Mesenchymal stem cell (in vitro differentiated cells and primary cell): ENCODE results near the gene FSTL4. TPM values are rescaled to one million over a fixed set of nuclear protein-coding genes. Genes with fewer than 3 reads are reported as not detected.

ENCODE experiments used
- DNase-seq: peaks from one replicate; pipeline ENCODE4 v3.0.0-alpha.2; 2013
- H2AFZ ChIP-seq: one replicate; pipeline ENCODE4 v1.6.1; 2013; ENCODE audit warnings: low read depth, mild to moderate bottlenecking, control low read depth, inconsistent platforms, low read length, moderate library complexity
- H2AK5ac ChIP-seq: 2 replicates; pipeline ENCODE4 v1.6.1; 2013; ENCODE audit warnings: low read length, moderate library complexity, mild to moderate bottlenecking, inconsistent platforms; ENCODE audit not compliant: severe bottlenecking
- H2BK120ac ChIP-seq: one replicate; pipeline ENCODE4 v1.6.1; 2013; ENCODE audit warnings: low read depth, mild to moderate bottlenecking, inconsistent platforms, low read length, moderate library complexity
- H2BK12ac ChIP-seq, 2 experiments: one replicate each; pipeline ENCODE4 v1.6.1; 2013; ENCODE audit warnings: inconsistent platforms in 2 of 2, low read length in 2 of 2, mild to moderate bottlenecking in 2 of 2, moderate library complexity in 2 of 2, control low read depth in 1 of 2
- H2BK15ac ChIP-seq: one replicate; pipeline ENCODE4 v1.6.1; 2013; ENCODE audit warnings: mild to moderate bottlenecking, low read depth, inconsistent platforms; ENCODE audit not compliant: poor library complexity, severe bottlenecking
- H2BK5ac ChIP-seq: 2 replicates; pipeline ENCODE4 v1.6.1; 2013; ENCODE audit warnings: low read depth, mild to moderate bottlenecking, low read length, control low read depth, inconsistent platforms; ENCODE audit not compliant: poor library complexity, severe bottlenecking
- H3K14ac ChIP-seq, 2 experiments: one replicate each; pipeline ENCODE4 v1.6.1; 2013; ENCODE audit warnings: inconsistent platforms in 2 of 2, low read length in 2 of 2, control low read depth in 1 of 2, mild to moderate bottlenecking in 1 of 2, moderate library complexity in 1 of 2
- H3K18ac ChIP-seq, 2 experiments: one replicate each; pipeline ENCODE4 v1.6.1; 2013; ENCODE audit warnings: inconsistent platforms in 2 of 2, low read length in 2 of 2, control low read depth in 1 of 2, low read depth in 1 of 2, mild to moderate bottlenecking in 1 of 2
- H3K23ac ChIP-seq, 2 experiments: one replicate each; pipeline ENCODE4 v1.6.1; 2013; ENCODE audit warnings: inconsistent platforms in 2 of 2, low read length in 2 of 2, mild to moderate bottlenecking in 2 of 2, moderate library complexity in 2 of 2, control low read depth in 1 of 2
- H3K27ac ChIP-seq: 2 replicates; pipeline ENCODE4 v1.5.1; 2013; ENCODE audit warnings: mild to moderate bottlenecking, moderate library complexity, low read length, control low read depth, inconsistent platforms; ENCODE audit not compliant: poor library complexity, severe bottlenecking
- H3K27me3 ChIP-seq, 2 experiments: 2 replicates each; pipeline versions ENCODE4 v1.6.1 to v1.7.0; 2013; ENCODE audit warnings: low read length in 2 of 2, mild to moderate bottlenecking in 2 of 2, moderate library complexity in 2 of 2, control low read depth in 1 of 2, inconsistent platforms in 1 of 2; ENCODE audit not compliant: control insufficient read depth in 1 of 2, insufficient read depth in 1 of 2
- H3K36me3 ChIP-seq, 2 experiments: 2 replicates each; pipeline versions ENCODE4 v1.6.1 to v1.7.0; 2013; ENCODE audit warnings: low read length in 2 of 2, control low read depth in 1 of 2, inconsistent platforms in 1 of 2, low read depth in 1 of 2, mild to moderate bottlenecking in 1 of 2; ENCODE audit not compliant: insufficient read depth in 2 of 2, control insufficient read depth in 1 of 2
- H3K4ac ChIP-seq, 2 experiments: one replicate each; pipeline ENCODE4 v1.6.1; 2013; ENCODE audit warnings: inconsistent platforms in 2 of 2, low read length in 2 of 2, mild to moderate bottlenecking in 2 of 2, moderate library complexity in 2 of 2, control low read depth in 1 of 2, low read depth in 1 of 2
- H3K4me1 ChIP-seq: 2 replicates; pipeline ENCODE4 v1.6.1; 2013; ENCODE audit warnings: low read depth, low read length, control low read depth; ENCODE audit not compliant: control insufficient read depth, insufficient read depth
- H3K4me2 ChIP-seq: 2 replicates; pipeline ENCODE4 v1.6.1; 2013; ENCODE audit warnings: low read length, mild to moderate bottlenecking, inconsistent platforms; ENCODE audit not compliant: poor library complexity, severe bottlenecking
- H3K4me3 ChIP-seq, 2 experiments: 2 replicates each; pipeline versions ENCODE4 v1.5.1 to v1.7.0; 2013; ENCODE audit warnings: low read length in 2 of 2, mild to moderate bottlenecking in 2 of 2, control low read depth in 1 of 2, low read depth in 1 of 2; ENCODE audit not compliant: insufficient read depth in 1 of 2
- H3K79me1 ChIP-seq: replicated peaks from 2 replicates; pipeline ENCODE4 v1.6.1; 2013; ENCODE audit warnings: mild to moderate bottlenecking, control low read depth, low read length, inconsistent platforms; ENCODE audit not compliant: poor library complexity, severe bottlenecking
- H3K9ac ChIP-seq: 2 replicates; pipeline ENCODE4 v1.7.0; 2013; ENCODE audit warnings: mild to moderate bottlenecking, low read length, moderate library complexity
- H3K9me3 ChIP-seq: 2 replicates; pipeline ENCODE4 v1.7.0; 2013; ENCODE audit warnings: mild to moderate bottlenecking, low read length; ENCODE audit not compliant: control insufficient read depth
- H4K8ac ChIP-seq: one replicate; pipeline ENCODE4 v1.6.1; 2013; ENCODE audit warnings: inconsistent platforms, mild to moderate bottlenecking, low read length, moderate library complexity
- H4K91ac ChIP-seq: one replicate; pipeline ENCODE4 v1.6.1; 2013; ENCODE audit warnings: mild to moderate bottlenecking, low read length, inconsistent platforms
- WGBS: methylation state at CpG from one replicate; pipeline ENCODE4 v1.1.7; 2013; ENCODE audit warnings: mixed read lengths; 5-methylcytosine and 5-hydroxymethylcytosine counted together
- polyA plus RNA-seq, 2 experiments: library from polyadenylated mRNA; stranded (reverse); fragments of 200-250 nt; gene quantifications; one replicate each; pipeline ENCODE4 v1.2.3, GENCODE V29; 2013

Gene FSTL4
- 0.07 TPM for polyA plus RNA-seq (2013, experiment 1 of 2)
- 0.01 TPM for polyA plus RNA-seq (2013, experiment 2 of 2)

DNA sequence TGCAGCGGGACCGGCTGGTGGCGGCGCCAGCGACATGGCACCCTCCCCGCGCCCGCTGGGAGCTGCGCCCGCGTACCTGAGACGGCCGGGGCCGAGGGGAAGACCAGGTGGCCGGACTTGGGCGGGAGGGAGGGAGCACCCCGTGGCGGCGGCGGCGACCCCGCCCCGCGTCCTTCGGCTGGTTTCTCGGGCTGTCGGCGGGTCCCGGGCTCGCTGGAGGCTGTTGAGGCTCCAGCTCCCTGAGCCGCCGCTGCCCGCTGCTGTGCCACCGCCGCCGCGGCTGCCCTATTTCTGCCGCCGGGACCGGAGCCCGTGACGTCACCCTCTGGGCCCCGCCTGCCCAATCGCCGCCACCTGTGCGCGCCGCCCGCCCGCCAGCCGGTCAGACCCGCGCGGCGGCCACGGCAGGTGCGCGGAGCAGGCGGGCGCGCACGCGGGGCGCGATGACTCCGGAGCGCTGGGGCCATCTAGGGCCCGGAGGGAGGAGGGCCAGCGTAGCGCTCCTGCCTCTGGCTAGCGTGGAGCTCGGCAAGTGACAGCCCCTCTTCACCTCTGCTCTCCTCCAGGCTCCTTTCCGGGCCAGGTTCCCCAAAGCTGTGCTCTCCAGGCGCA, at the start of gene FSTL4:
FSTL4 (minus strand) TSS at position 293 of the 612 bp plus-strand sequence.
- Histone ChIP-seq H4K91ac (no peak within 1 kb of the TSS), H3K36me3 (no peaks in the 10 kb centered on the region), H3K9ac (no peak within 1 kb of the TSS), H3K4me3 (peak within 1 kb of the TSS; percentile 30 to 36), H2AFZ (no peak within 1 kb of the TSS), H2AK5ac (no peak within 1 kb of the TSS), H3K79me1 (no peaks in the 10 kb centered on the region), H2BK120ac (no peak within 1 kb of the TSS), H3K4me2 (peak within 1 kb of the TSS; percentile 66), H3K18ac (no peak within 1 kb of the TSS), H3K4ac (no peak within 1 kb of the TSS), H2BK15ac (no peak within 1 kb of the TSS), H3K9me3 (peaks cover 3% of the 10 kb centered on the region), H3K4me1 (peaks cover 18% of the 10 kb centered on the region), H2BK5ac (no peak within 1 kb of the TSS), H3K23ac (no peak within 1 kb of the TSS), H2BK12ac (no peak within 1 kb of the TSS), H3K14ac (no peak within 1 kb of the TSS), H3K27ac (no peak within 1 kb of the TSS), H4K8ac (no peak within 1 kb of the TSS), H3K27me3 (peaks cover 57 to 95% of the 10 kb centered on the region in 2 experiments)
- no peak for DNase-seq
- under 1% methylated on average over 59 of the region's 74 CpGs for WGBS

- H3K4me2 ChIP-seq = no peak overlapping the region
- H2AFZ ChIP-seq = no peak overlapping the region
- H3K14ac ChIP-seq = no peak overlapping the region
- no peaks in the 10 kb centered on the region for H3K4me1 ChIP-seq
- no peak overlapping the region for H3K18ac ChIP-seq
- H3K27me3 ChIP-seq = peaks cover 14 to 28% of the 10 kb centered on the region in 2 experiments
- no peaks in the 10 kb centered on the region for H3K79me1 ChIP-seq
- no peak overlapping the region for H4K8ac ChIP-seq
- no peak overlapping the region for H2AK5ac ChIP-seq
- 97% methylated on average over 2 of the region's 2 CpGs for WGBS
- H2BK12ac ChIP-seq = no peak overlapping the region
- no peak overlapping the region for H2BK120ac ChIP-seq
- no peak overlapping the region for H3K27ac ChIP-seq
- H3K4me3 ChIP-seq = no peak overlapping the region
- no peak overlapping the region for H4K91ac ChIP-seq
- DNase-seq = no peak
- no peaks in the 10 kb centered on the region for H3K9me3 ChIP-seq
- no peak overlapping the region for H3K4ac ChIP-seq
- H3K36me3 ChIP-seq = no peaks in the 10 kb centered on the region
- H2BK15ac ChIP-seq = no peak overlapping the region
- no peak overlapping the region for H3K9ac ChIP-seq
- no peak overlapping the region for H3K23ac ChIP-seq
- no peak overlapping the region for H2BK5ac ChIP-seq
Observed at GRCh38 chr5:133661389-133661788, 49.0 kb upstream of the FSTL4 start.

DNA sequence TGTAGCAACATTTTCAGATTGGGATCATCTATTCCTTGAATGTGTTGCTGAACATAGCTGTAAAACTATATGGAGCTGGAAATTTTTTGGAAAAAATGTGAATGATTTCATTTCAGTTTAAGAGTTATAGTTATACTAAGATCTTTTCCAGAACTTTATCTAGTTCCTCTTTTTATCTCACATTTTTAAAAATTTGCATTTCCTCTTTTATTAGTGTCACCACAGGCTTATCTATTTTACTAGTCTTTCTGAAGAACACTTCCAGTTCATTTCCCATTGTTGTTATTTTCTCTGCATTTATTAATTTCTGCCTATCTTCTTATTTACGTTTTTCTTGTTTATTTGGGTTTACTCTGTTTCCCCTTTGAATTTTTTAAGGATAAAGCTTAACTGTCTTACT, 46.0 kb upstream of the FSTL4 start:
- Histone ChIP-seq H2AK5ac (no peak overlapping the region), H2BK5ac (no peak overlapping the region)

DNA sequence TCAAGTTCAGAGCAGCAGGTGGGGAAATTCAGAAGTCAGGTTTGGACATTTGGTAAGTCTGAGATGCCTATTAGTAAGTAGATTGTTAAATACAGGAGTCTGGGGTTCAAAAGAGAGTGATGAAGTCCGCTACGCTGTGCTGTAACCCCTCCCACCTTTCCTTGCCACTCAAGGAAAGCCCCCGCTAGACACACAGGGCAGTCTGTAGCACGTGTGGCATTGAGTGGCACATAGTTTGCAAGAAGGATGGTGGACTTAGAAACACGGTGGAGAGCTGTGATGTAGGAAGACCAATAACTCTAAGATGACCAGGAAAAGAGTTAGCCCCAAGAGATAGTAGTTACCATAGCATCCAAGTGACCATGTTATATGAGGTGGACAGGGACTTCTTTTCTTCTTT, 44.7 kb upstream of the FSTL4 start:
- H3K14ac ChIP-seq = no peak overlapping the region
- H3K79me1 ChIP-seq = no peaks in the 10 kb centered on the region
- H2BK12ac ChIP-seq = no peak overlapping the region
- H3K27ac ChIP-seq = no peak overlapping the region
- no peaks in the 10 kb centered on the region for H3K36me3 ChIP-seq
- no peak overlapping the region for H3K4me3 ChIP-seq
- no peak overlapping the region for H2BK15ac ChIP-seq
- H2BK120ac ChIP-seq = no peak overlapping the region
- DNase-seq = no peak
- H3K18ac ChIP-seq = no peak overlapping the region
- H4K8ac ChIP-seq = no peak overlapping the region
- H3K27me3 ChIP-seq = peaks cover 26 to 62% of the 10 kb centered on the region in 2 experiments
- no peak overlapping the region for H3K4ac ChIP-seq
- H2AK5ac ChIP-seq = no peak overlapping the region
- no peak overlapping the region for H3K23ac ChIP-seq
- H3K9ac ChIP-seq = no peak overlapping the region
- no peak overlapping the region for H3K4me2 ChIP-seq
- H4K91ac ChIP-seq = no peak overlapping the region
- no peak overlapping the region for H2AFZ ChIP-seq
- H2BK5ac ChIP-seq = no peak overlapping the region
- no peaks in the 10 kb centered on the region for H3K4me1 ChIP-seq
- H3K9me3 ChIP-seq = no peaks in the 10 kb centered on the region
- WGBS = 79% methylated on average over 5 of the region's 5 CpGs

More for the DNA sequence above, 46.0 kb upstream of the FSTL4 start:
- Histone ChIP-seq H3K9me3 (no peaks in the 10 kb centered on the region), H4K91ac (no peak overlapping the region), H3K18ac (no peak overlapping the region), H3K4me3 (no peak overlapping the region), H2BK12ac (no peak overlapping the region), H3K79me1 (no peaks in the 10 kb centered on the region), H3K4me1 (no peaks in the 10 kb centered on the region), H4K8ac (no peak overlapping the region), H3K9ac (no peak overlapping the region), H3K23ac (no peak overlapping the region), H3K4me2 (no peak overlapping the region), H2BK120ac (no peak overlapping the region), H2BK15ac (no peak overlapping the region), H2AFZ (no peak overlapping the region), H3K4ac (no peak overlapping the region), H3K27me3 (peaks cover 26 to 53% of the 10 kb centered on the region in 2 experiments), H3K36me3 (no peaks in the 10 kb centered on the region), H3K27ac (no peak overlapping the region), H3K14ac (no peak overlapping the region)
- WGBS = no CpG with 5 or more reads among the region's 1 CpG
- DNase-seq = no peak
